Activated CD4-positive, alpha-beta T cell treated with anti-CD3 and anti-CD28 coated beads, Interleukin-2, amount 50 U/mL, for 24 hours (primary cell): ENCODE results near the gene ATP6V1B1.

Experiments used
- DNase-seq, 2 donors: peaks; one replicate each; pipeline ENCODE4 v3.0.0-alpha.2; 2020; ENCODE audit warnings: low read depth in 1 of 2, low spot score in 1 of 2

Gene ATP6V1B1

DNA sequence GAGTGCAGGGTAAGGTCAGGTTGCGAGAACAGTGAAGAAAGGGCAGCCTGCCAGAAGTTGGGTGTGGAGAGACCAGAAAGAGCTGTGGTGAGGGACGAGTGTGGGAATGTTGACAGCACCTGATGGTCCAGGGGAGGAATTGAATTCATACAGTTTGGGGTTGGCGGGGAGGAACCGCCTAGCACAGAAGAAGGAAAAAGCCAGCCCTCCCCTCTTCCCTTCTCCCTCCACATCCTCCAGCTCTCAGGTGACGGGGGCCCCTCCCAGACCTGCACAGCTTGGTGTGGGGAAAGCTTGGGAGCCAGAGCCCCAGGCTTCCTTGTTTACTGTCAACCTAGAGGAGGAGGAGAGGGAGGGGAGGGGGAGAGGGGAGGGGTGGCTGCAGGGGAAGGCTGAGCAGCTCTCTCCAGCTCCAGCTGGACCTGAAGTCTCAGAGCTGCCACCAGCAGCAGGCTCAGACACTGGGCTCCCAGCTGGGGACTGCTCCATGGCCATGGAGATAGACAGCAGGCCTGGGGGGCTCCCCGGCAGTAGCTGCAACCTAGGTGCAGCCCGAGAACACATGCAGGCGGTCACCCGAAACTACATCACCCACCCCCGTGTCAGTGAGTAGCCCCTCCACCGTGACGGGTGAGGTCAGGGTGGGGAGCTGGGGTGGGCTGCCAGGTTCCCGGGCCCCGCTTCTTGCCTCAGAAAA is at the start of gene ATP6V1B1:
TSS of gene ATP6V1B1 (plus strand) at position 433 of the 697 bp plus-strand sequence. CDS start at position 488, 55 bp downstream.
- DNase-seq: no peak

DNA sequence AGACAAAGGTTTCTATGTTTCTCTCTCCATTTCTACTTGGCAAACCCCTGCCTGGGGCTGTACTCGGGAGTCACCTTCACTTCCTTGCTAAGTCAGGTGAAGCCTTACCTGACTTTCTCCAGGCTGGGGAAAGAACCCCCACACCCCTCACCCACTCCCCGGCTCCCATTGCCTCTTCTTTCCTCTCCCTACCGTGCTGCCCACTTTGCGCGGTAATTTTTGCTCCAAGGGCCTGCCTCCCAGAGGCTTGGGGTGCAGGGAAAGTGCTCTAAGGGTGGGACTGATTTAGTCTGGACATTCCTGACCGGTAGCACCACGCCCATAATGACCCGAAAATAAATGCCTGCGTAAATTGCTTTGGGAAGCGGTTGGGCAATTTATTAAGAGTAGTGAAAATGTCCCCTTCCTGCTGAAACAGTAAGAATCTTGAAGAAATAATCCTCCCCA is 49.1 kb upstream of the ATP6V1B1 start:
- DNase-seq: no peak

DNA sequence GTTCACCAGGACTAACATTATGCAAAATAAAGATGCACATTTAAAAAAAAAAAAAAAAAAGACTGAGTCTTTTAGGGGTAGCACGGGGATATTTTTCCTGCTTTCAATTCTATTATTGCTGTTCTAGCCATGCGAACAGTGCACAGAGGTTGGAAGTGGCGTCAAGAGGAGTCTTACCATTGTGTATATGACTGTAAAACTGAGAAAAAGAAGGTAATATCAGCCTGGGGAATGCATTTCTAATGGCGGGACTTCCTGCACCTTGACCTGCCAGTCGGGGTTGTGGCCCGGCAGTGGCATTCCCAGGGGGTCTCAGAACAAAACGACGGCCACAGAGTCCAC is 48.5 kb upstream of the ATP6V1B1 start:
- no peak for DNase-seq

- DNase-seq: no peak
Observed at GRCh38 chr2:70887550-70888246, 48.0 kb upstream of the ATP6V1B1 start.

DNA sequence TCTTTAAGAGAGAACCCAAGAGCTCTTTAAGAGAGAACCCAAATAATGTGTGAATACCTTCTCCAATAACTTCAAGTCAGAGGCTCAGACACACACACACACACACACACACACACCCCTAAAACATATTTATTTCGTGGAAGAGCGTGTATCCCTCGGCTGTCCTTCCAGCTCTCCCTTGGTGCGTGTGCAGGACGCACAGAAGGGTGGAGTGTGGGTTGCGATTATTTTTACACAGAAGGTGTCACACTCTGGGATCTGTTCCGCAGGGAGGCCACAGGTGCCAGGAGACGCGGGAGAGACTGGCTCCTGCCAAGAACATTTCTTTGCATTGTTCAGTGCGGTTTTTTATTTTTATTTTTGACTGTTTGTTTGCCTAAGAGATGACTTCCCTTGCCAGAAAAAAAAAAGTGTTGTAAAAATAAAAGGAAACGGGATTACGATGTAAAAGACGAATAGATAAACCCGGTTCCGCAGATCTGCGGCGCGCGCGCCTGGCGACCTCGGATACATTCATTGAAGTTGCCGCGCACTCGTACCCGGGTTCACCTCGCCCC is 47.3 kb upstream of the ATP6V1B1 start:
- DNase-seq: no peak

DNA sequence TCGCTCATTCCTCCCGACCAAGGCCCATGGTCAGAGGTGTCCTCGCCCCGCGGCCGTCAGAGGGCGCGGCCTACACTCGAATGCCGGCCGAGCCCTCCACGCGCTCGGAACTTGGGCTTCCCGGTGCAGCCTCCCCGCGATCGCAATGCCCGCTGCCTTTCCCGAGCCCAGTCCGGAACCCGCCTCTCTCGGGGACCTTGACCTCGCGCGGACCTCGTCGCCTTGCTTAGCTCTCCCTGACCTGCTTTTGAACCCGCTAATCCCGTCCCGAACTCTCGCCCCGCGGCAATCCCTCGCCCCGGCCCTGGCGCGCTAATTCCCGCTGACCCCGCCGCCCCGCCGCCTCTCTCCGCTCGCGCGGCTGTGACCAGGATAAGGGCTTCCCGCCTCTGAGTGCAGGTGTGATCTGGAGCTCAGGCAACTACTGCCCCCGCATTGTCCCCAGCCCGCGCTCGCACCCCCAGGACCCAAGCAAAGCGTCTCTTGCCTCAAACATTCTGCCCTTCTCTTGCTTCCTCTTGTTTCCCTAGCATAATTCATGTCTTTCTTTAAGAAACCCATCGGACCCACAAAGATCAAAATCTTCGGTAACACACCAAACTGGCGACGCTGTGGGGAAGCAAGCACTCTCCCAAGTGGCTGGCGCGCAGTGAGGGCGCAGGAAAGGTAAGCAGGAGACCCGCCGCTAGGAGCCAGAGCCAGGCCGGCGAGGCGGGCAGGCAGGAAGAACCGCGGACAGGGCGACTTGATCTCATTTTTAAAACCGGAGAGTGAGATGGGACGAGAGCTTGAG is 46.6 kb upstream of the ATP6V1B1 start:
- no peak for DNase-seq

DNA sequence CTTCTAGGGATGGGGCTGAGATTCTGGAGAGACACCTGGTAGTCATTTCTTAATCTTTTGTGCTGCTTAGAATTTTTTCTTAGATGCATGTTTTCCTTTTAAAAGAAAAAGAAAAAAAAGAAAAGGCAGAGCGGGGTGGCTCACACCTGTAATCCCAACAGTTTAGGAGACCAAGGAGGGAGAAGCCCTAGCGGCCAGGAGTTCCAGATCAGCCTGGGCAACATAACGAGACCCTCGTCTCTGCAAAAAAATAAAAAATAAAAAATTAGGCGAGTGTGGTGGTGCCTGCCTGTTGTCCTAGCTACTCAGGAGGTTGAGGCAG is 46.0 kb upstream of the ATP6V1B1 start:
- no peak for DNase-seq

GRCh38 chr2:70890469-70891065 is 45.1 kb upstream of the ATP6V1B1 start:
- DNase-seq: no peak

GRCh38 chr2:70891572-70892357 is 43.9 kb upstream of the ATP6V1B1 start:
- DNase-seq: no peak

DNA sequence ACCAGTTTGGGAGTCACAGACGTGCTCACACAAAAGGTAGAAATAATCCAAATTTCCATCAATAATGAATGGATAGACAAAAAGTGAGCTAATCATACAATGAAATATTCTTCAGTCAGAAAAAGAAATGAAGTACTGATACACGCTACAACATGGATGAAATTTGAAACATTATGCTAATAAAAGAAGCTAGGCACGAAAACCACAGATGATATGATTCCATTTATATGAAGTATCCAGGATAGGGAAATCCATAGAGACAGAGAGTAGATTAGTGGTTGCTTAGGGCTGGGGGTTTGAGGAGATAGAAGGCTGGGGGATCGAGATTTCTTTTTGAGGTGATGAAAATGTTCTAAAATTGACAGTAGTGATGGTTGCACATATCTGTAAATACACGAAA is 43.0 kb upstream of the ATP6V1B1 start:
- no peak for DNase-seq

- no peak for DNase-seq
Observed at GRCh38 chr2:70893186-70893585, 42.5 kb upstream of the ATP6V1B1 start.

- DNase-seq: no peak
Observed at GRCh38 chr2:70894765-70895164, 40.9 kb upstream of the ATP6V1B1 start.

GRCh38 chr2:70895249-70895648 is 40.5 kb upstream of the ATP6V1B1 start:
- no peak for DNase-seq

GRCh38 chr2:70895998-70896764 is 39.5 kb upstream of the ATP6V1B1 start:
- DNase-seq: no peak

DNA sequence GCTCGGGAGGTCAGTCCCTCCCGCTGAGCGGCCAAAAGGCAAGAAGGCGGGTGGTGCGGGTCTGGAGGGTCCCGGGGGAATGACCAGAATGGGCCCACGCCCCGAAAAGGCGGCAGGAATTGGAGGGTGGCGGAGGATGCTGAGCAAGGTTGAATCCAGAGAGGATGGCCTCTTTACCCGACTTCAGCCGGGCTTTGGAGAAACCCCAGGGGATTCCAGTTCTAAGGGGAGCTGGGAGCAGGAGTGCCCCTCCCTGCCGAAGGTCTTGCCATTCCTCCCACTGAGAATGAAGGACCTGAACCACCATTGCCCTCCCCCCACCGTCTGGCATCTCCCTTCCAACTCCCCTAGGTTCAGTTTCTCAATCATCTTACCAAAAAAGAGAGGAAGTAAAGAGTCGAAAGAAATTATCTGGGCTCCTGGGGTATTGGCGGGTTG is 38.9 kb upstream of the ATP6V1B1 start:
- DNase-seq: no peak

- DNase-seq: no peak
Observed at GRCh38 chr2:70897203-70897976, 38.3 kb upstream of the ATP6V1B1 start.

DNA sequence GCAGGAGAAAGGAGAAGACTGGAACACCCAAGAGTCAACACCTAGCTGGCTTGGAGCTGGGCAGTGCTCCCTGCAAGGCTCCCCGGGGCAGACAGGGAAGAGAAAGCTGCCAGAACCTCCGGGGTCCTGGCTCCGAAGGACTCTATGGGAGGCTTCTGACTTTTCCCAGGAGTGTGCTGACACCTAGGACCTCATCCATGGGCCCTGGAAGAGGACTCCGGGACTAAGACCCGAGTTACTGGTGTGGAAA is 37.8 kb upstream of the ATP6V1B1 start:
- DNase-seq: no peak

DNA sequence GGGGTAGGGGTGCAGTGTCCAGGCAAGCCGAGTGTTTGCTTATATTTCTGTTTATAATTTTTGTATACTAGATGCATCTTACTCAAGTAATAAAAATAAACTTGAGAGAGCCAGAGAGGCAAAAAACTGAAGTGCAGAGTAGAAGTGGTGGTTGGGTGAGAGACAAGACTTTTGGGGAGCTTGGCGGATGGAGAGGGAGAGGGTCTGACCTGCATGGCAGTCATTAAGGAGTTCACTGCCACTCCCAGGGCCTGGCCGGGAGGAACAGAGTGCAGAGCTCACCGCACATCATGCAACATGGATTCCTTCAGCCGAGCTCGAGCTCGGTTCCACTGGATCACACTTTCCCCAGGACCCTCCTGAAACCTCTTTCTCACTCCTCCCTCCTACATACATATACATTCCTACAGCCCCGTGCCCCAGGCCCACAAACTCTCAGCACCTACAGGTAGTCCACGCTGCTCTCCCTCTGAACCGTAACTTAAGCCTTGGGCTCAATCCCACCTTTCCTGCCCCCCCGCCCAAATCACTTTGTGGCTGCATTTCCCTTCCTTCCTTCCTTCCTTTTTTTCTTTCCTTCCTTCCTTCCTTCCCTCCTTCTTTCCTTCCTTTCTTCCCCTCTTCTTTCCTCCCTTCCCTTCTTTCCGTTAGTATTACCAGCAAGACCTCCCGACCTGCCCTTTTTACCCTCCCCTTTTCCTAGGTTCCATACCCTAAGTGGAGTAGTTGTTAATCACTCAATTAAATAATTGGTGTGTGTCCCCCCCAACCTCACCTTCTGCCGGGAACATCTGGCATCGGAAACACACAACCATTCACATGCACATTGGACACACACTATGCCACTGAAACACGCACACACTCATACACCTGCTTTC is 37.1 kb upstream of the ATP6V1B1 start:
- DNase-seq: no peak
